Lung (tissue), 12 donors: Measurements from ENCODE around the gene HACD4. TPM values are rescaled to one million over a fixed set of nuclear protein-coding genes. Genes with fewer than 3 reads are reported as not detected.

Source experiments
- ATAC-seq: fragments of 200-7000 bp; cut with Tn5 transposase; one replicate; pipeline ENCODE4 v1.9.1; 2020; ENCODE audit warnings: moderate number of reproducible peaks; ENCODE audit not compliant: insufficient read depth, low FRiP score
- DNase-seq, 3 donors: peaks; one replicate each; pipeline ENCODE4 v3.0.0-alpha.2; 2013 to 2017
- H3K27ac ChIP-seq, 2 donors: one replicate each; pipeline ENCODE4 v1.5.1; 2013; ENCODE audit warnings: mild to moderate bottlenecking in 2 of 2, moderate library complexity in 2 of 2, control low read depth in 1 of 2, inconsistent platforms in 1 of 2, low read depth in 1 of 2, low read length in 1 of 2
- H3K27me3 ChIP-seq, 3 donors: one replicate each; pipeline ENCODE4 v1.5.1; 2013; ENCODE audit warnings: low read length in 2 of 3; ENCODE audit not compliant: control insufficient read depth in 3 of 3, insufficient read depth in 3 of 3
- H3K36me3 ChIP-seq, 4 donors: one replicate each; pipeline ENCODE4 v1.5.1; 2013; ENCODE audit warnings: low read length in 4 of 4, mild to moderate bottlenecking in 1 of 4, moderate library complexity in 1 of 4; ENCODE audit not compliant: control insufficient read depth in 4 of 4, insufficient read depth in 4 of 4
- H3K4me1 ChIP-seq, 5 donors: one replicate each; pipeline ENCODE4 v1.5.1; 2013; ENCODE audit warnings: low read length in 5 of 5, mild to moderate bottlenecking in 2 of 5, moderate library complexity in 1 of 5; ENCODE audit not compliant: control insufficient read depth in 5 of 5, insufficient read depth in 5 of 5
- H3K4me3 ChIP-seq: one replicate; pipeline ENCODE4 v1.5.1; 2013; ENCODE audit warnings: mild to moderate bottlenecking, control low read depth, moderate library complexity
- H3K9ac ChIP-seq, 2 donors: one replicate each; pipeline ENCODE4 v1.5.1; 2013; ENCODE audit warnings: low read length in 2 of 2, control low read depth in 1 of 2; ENCODE audit not compliant: insufficient read depth in 1 of 2
- H3K9me3 ChIP-seq, 4 donors: one replicate each; pipeline ENCODE4 v1.5.1; 2013; ENCODE audit warnings: low read length in 3 of 4, mild to moderate bottlenecking in 1 of 4, moderate library complexity in 1 of 4; ENCODE audit not compliant: control insufficient read depth in 4 of 4, insufficient read depth in 3 of 4
- CTCF ChIP-seq: IDR thresholded peaks from 2 replicates; pipeline ENCODE4 v1.5.1; 2012; ENCODE audit warnings: mild to moderate bottlenecking; ENCODE audit errors: control extremely low read depth, extremely low read depth
- WGBS, 2 donors: extraction: QIAGEN DNeasy Blood & Tissue Kit; methylation state at CpG; one replicate each; pipeline ENCODE4 v1.1.7; 2013; 5-methylcytosine and 5-hydroxymethylcytosine counted together
- polyA plus RNA-seq, 2 donors: library from polyadenylated mRNA; stranded (reverse); fragments of 200-250 nt; gene quantifications; one replicate each; pipeline ENCODE4 v1.2.1, GENCODE V29; 2013
- total RNA-seq, 2 donors: library from RNA; depleted of rRNA in 1 of 2; stranded (reverse); fragments of >200 nt in 1 of 2; gene quantifications; one replicate each; pipeline ENCODE4 v1.2.1, GENCODE V29; 2014 to 2021
- donor health status: control.
- donor health status: control.
- donor health status: Bipolar disorder and iron deficiency.
- donor health status: healthy.
- donor health status: DM: yes; HTN: yes; CAD: no.

HACD4 gene
- total and polyA plus RNA-seq, 4 donors: 2.7 to 15.2 (median 4.8) TPM

- H3K4me3 ChIP-seq: peak within 1 kb of the TSS; percentile 9
- H3K9ac ChIP-seq: no peak within 1 kb of the TSS
- no peaks in the 10 kb centered on the region for H3K36me3 ChIP-seq
- H3K27me3 ChIP-seq: no peaks in the 10 kb centered on the region
- H3K4me1 ChIP-seq: peaks cover 0 to 6% (median 0%) of the 10 kb centered on the region in 5 donors
- TF ChIP-seq CTCF: no peak
- H3K27ac ChIP-seq: no peak within 1 kb of the TSS
- WGBS, 2 donors: 77 to 84% methylated on average over 3 of the region's 3 CpGs
- DNase-seq (no peak), ATAC-seq (no peak)
- H3K9me3 ChIP-seq: no peaks in the 10 kb centered on the region
Measured at GRCh38 chr9:21077781-21078180, 46.3 kb upstream of the HACD4 start, which contains the start of gene IFNB1. Gene IFNB1 (minus strand): TSS chr9:21077942. CDS start chr9:21077869, 73 bp downstream.

- Histone ChIP-seq H3K4me1 (peaks cover 0 to under 1% (median 0%) of the 10 kb centered on the region in 5 donors), H3K9me3 (no peaks in the 10 kb centered on the region), H3K27ac (no peak overlapping the region), H3K27me3 (no peaks in the 10 kb centered on the region), H3K4me3 (no peak overlapping the region), H3K36me3 (no peaks in the 10 kb centered on the region), H3K9ac (no peak overlapping the region)
- WGBS, 2 donors: 61 to 70% methylated on average over 3 of the region's 3 CpGs
- DNase-seq (no peak), ATAC-seq (no peak)
- no peak for TF ChIP-seq CTCF
Measured at GRCh38 chr9:21075484-21075883, 44.0 kb upstream of the HACD4 start.

- no peak for DNase-seq
- Histone ChIP-seq H3K9ac (no peak overlapping the region), H3K36me3 (no peaks in the 10 kb centered on the region), H3K4me1 (peaks cover 0 to 7% (median 3%) of the 10 kb centered on the region in 5 donors), H3K9me3 (no peaks in the 10 kb centered on the region), H3K27ac (no peak overlapping the region), H3K27me3 (no peaks in the 10 kb centered on the region), H3K4me3 (no peak overlapping the region)
- ATAC-seq: no peak
- no peak for TF ChIP-seq CTCF
Measured at GRCh38 chr9:21070906-21071305, 39.5 kb upstream of the HACD4 start.

GRCh38 chr9:21070171-21070571 is 38.7 kb upstream of the HACD4 start:
- Histone ChIP-seq H3K9me3 (no peaks in the 10 kb centered on the region), H3K4me3 (no peak overlapping the region), H3K9ac (no peak overlapping the region), H3K27me3 (no peaks in the 10 kb centered on the region), H3K27ac (peak overlapping the region in 1 of 2 donors; percentile 40), H3K4me1 (peaks cover 0 to 7% (median 3%) of the 10 kb centered on the region in 5 donors), H3K36me3 (no peaks in the 10 kb centered on the region)
- ATAC-seq (peak; percentile 72), DNase-seq (peak; percentile 39 to 90 (median 85))
- WGBS, 2 donors: 3 to 5% methylated on average over 4 of the region's 4 CpGs
- TF ChIP-seq CTCF: no peak
